Fibroblast of the conjunctiva (primary cell): Measurements from ENCODE around the gene PRKCA.
"Not testable (repeated sequence)": the region's sequence is repeated elsewhere in the genome, so short reads cannot be mapped to it uniquely, and the experiment has no call there.

Experiments
- DNase-seq: peaks from one replicate; pipeline ENCODE4 v3.0.0-alpha.2; 2010; ENCODE audit warnings: low read depth

Gene PRKCA

DNA sequence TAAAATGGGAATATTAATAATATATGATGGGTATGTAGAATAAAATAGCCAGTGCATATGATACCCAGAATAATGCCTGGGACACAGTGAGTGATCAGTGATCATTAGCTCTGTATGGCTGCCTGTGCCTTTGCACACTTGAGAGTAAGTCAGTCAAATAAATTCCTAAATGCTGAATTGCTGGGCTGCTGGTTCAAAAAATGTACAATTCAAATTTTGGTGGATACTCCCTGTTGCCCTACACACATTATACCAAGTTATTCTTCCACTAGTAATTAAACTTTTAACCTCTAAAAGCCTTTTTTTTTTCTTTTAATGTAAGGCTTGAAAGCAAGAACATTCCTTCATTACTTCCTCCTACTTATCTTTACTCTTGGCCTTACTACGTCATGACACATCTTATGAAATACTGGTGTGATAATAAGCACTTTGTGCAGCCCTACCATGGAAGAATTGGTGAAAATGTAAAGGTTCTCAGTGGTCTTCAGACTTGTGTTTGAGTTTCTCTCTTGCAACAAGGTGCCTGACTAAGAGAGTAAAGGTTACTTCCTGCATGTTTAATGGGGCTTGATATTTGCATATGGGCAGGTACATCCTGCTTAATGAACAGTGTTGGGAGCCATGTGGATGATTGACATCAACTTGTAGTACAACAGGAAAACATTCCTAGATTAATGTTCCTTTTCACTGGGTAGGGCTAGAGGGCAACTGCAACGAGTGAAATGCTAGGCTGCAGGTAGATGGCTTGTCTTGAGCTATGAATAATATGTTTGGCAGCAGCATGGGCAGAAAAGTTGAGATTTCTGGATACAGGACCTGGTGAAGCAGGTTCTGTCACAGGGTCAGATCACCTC is 84.3 kb downstream of the PRKCA start:
- DNase-seq, result no peak

DNA sequence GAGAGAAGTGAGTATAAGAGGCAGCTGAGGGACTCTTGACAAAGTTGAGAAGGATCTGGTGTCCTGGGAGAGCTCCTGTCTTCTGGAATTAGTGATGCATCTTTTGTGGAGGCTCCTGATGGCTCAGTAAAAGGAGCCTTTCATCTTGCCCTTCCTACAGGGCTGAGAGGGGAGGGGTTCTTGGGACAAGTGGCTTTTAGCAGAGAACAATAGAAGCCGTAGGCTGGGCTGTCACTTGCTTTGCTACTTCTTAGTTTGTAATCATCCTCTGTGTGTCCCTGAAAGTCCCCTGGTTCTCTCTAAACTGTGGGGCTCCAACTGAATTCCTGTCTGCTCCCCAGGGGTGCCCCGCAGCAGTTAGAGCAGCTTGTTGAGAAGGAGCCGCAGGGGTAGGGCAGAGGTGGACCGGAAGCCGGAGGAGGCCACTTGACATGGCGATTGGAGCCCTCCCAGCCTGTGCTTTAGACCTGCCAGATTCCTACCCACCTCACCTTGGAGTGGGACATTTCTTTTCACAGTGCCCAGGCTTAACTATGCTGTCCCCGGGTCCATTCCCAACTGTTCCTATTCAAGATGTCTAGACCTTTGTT is 85.1 kb downstream of the PRKCA start:
- DNase-seq, result no peak

DNA sequence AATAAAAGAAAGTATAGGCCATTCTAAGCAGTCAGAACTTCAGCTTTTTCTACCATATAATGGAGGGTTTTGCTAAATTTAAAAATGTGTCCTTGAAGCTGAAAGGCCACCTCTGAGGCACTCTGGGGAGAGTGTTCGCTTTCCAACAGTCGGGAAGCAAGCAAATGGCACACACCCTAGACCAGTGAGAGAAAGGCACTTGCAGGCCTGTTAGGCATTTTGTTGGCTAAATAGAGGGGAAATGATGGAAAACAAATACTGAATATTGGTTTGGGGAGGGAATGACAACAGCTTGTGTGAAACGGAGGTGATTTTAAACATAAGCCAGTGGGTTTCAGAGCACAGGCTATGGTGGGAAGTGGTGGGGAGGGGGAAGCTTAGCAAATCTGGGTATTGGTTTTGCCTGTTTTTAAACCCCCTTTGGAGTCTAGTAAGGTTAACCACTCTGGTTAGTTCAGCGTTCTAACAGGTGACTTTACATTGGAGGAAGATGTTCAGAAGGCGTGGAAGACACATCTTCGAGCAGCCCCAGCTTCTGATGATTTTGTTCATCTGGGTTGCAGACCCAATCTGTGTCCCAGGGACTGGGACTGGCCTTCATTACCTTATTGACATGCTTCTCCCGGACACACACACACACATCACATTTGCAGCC is 90.5 kb downstream of the PRKCA start:
- DNase-seq, result no peak

DNA sequence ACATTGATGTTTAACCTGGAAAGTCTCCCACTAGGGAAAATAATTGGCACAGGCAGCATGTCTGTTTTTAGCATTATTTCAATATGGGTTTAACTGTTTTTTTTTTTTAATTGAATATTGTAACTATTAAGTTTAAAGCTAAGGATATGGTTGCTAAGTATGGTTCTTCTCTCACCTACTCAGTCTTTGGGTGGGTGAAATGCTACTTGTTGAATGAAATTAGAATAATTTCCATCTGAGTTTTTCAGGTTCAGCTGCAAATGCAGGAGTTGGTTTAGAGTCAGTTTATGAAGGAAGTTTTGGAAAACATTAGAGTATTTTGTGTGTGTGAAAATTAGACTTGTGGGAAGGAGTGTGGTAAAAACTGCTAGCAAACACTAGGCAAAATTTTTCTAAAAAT is 93.5 kb downstream of the PRKCA start:
- no peak for DNase-seq

DNA sequence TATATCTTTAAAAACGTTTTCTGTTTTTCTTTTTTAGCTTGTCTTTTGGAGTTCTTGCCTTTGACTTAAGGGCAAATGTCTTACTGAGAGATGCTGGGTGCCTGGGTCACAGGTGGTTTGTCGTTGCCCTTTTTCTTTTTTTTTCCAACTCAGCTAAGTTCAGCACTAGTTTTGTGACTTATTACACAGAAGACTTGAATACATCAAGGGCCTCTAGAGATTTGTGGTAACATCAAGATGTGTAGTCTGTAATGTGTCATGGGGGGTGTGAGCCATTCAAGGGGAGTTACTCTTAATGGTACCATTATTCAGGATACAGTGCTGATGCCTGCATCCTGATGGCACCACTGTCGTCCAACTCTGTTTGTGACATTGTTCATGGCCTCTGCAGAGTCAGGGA is 95.1 kb downstream of the PRKCA start:
- DNase-seq, result no peak

DNA sequence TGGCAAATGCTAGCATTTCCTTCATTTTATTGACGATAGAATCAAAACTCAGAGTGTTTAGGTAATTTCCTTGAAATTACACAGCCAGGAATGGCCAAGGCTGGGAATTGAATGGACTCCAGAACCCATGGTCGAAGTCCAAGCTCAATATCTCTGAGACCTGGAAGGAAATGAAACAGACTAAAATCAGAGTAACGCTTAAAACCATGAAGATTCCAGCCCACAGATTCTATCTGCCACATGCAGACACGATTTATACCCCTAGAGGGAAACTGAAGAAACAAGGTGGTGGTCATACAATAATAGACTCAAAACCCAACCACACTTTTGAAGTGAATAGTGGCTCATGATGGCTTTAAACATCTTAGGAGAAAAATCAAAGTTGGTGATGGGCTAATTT is 95.6 kb downstream of the PRKCA start:
- no peak for DNase-seq

DNA sequence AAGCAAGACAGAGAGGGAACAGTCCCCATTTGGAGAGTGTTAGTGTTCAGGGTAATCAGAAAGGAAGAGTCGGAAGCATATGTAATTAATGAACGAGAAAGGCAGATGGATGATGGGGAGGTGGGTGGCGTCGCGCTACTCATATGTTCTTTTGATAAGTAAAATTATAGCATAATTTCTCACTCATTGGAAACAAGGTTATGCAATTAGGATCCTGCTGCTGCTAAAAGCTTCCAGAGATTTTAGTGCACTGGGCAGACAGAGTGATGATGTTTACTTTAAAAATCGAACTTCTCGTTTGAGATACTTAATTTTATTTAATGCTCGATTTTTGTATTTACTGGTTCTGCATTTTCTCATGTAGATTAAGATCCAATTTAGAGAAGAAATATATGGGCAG is 96.2 kb downstream of the PRKCA start:
- no peak for DNase-seq

DNA sequence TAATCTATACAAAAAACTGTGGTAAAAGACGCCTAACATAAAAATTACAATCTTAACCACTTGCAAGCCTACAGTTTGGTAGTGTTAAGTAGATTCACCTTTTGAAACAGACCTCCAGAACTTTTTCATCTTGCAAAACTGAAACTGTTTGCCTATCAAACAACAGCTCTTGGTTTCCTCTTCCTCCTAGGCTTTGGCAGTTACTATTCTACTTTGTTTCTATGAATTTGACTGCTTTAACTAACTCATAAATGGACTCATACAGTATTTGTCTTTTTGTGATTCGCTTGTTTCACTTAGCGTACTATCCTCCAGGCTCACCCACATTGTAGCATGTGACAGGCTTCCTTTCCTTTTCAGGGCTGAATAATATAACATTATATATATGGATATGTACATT is 97.0 kb downstream of the PRKCA start:
- DNase-seq, result no peak

DNA sequence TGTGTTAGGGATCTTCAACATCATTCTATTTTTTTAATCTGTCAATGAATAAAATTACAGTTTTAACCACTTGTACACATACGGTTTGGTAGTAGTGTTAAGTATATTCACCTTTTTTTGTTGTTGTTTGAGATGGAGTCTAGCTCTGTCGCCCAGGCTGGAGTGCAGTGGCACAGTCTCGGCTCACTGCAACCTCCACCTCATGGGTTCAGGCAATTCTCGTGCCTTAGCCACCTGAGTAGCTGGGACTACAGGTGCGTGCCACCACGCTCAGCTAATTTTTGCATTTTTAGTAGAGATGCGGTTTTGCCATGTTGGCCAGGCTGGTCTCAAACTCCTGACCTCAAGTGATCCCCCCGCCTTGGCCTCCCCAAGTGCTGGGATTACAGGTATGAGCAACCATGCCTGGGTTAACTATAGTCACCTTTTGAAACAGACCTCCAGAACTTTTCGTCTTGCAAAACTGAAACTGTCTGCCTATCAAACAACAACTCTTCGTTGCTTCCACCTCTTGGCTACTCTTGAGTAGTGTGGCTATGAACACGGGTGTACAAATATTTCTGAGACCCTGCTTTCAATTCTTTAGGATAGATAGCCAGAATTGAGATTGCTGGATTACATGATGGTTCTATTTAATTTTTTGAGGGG is 97.8 kb downstream of the PRKCA start:
- DNase-seq, result not testable (repeated sequence)

DNA sequence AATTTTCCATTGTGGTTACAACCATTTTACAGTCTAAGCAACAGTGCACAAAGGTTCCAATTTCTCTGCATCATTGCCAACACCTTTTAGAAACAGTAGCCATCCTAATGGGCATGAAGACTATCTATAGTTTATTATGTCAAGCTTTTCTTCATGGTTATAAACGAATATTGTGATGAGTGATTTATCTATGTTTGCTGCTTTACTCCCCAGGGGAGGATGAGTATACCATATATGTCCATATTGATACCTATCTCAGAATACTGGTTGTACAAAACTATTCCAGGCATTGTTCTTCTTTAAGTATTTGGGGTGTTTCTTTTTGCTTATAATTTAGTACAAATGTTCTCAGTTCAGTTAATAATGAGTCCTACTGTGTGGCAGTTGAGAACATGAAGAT is 98.3 kb downstream of the PRKCA start:
- no peak for DNase-seq

DNA sequence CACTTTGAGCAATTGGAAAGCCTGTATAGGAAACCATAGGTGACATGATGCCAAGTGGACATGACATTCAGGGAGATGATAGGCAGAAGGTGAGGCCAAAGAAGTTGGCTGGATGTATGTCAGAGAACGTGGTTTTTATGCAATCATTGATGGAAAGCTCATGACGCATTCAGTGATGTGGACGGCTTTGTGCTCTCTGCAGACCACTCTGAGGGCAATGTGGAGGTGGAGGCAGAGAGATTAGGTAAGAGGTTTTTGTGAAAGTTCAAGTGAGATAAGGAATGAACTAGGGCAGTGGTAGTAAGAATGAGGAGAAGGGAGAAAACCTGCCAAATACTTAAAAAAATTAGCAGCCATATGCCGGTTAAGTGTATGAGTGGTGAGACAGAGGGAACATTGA is 99.0 kb downstream of the PRKCA start:
- no peak for DNase-seq

DNA sequence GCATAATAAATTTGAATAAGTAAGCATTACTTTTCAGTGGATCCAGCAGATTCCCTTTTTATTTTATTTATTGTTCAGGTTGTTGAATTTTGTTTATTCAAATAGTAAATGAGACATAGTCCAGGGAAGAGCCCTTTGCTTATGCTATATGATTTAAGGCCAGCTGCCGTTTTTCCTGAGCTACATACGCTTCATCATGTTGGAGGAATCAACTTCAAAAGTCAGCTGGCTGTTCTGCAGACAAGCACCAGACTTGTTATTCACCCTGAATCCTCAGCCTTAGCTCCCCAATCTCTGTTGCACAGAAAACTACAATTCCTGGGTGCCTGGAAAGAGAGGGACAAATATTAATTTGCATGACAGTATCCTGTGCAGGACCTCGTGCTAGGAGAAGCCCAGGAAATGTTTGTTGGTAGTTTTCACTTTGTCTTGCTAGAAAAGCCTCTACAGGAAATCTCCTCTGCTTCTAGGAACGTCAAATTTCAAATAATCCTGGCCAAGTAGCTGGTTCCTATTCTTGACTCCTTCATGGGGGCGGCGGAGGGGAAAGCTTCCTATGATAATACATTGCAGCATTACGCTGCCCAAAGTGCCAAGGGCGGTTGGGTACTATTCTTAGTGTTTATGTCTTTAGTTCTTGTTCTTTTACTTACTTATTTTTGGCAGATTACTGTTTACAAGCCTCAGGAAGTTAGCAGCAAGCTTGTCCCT is 101.6 kb downstream of the PRKCA start:
- DNase-seq, result no peak

DNA sequence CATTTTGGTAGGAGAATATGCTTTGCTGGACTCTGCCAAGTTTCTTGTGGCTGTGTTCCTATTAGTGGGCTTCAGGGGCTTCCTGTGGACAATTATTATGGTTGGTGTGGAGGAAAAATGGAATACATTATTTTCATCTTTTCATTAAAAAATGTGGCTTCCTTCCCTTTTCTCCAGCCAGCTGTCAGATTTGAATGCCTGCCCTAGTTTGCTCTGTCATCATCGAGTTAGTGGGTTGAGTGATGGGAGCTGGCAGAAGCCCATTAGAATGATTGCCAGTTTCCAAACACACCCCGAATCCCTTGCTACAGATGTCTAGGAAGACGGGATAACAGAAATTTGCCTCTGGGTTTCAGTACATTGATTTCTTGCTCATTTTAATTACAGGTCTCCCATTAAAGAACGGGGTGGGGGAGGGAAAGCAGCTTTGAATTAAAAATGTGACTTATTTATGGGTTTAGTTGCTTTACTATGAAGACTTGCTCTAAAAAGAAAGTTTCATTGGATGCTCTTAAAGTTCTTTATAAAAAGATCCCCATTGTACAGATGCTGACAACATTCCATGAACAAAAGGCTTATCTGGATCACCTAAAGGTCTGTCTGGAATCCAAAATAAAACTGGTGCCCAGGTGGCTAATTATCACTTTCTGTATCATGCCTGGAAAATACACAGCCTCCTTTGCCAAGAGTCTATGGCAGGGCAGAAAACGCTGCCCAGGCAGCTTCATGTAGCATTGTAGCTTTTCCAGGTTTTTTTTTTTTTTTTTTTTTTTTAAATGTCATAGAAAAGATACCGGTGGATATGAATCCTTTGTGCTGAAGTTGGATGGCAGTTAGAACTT is 103.6 kb downstream of the PRKCA start:
- no peak for DNase-seq

DNA sequence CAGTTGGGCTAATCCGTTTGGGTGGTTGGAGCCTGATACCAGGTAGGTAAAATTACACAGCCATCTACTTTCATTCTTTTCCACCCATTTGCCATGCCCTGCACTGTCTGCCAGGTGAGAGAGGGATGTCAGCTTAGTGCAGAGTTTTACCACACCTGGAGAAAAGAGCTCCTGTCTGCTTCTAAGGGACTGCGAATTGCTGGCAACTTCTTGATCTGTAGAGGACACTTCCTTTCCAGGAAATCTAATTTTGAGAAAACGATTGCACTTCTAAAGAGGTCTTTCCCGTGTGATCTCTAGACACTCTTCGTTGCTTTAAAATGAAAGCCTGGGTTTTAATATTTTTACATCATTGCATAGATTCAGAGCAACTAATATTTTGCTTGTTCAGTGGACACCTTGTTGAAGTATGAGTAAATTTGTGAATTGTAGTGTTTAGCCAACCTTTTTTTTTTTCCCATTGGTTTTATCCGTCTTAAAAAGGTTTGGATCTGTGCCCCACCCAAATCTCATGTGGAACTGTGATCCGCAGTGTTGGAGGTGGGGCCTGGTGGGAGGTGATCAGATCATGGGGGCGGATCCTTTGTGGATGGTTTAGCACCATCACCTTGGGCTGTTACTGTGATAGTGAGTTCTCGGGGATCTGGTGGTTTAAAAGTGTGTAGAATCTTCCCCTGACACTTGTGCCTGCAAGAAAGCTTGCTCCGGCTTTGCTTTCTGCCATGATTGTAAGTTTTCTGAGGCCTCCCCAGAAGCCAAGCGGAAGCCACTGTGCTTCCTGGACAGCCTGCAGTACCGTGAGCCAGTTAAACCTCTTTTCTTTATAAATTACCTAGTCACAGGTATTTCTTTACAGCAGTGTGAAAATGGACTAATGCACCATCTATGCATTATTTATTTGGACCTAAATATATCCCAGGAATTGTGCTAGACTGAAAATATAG is 104.6 kb downstream of the PRKCA start:
- DNase-seq, result no peak

DNA sequence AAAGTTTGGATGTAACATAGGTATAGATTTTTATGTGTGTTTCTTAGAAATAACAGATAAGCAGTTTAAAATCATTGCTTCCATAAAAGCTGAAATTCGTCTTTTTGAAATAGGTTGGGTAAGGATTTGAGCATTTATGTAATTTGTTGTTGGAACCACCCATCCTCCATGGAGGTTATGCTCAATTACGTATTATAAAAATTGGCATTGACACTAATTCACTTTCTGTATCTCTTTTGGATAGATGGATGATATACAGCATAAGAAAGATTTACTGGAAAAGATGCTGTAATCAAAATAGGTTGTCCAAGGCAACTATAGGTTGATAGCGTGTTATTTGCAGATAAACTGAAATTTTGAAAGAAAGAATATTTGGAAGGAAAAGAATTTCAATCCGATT is 105.5 kb downstream of the PRKCA start:
- no peak for DNase-seq

DNA sequence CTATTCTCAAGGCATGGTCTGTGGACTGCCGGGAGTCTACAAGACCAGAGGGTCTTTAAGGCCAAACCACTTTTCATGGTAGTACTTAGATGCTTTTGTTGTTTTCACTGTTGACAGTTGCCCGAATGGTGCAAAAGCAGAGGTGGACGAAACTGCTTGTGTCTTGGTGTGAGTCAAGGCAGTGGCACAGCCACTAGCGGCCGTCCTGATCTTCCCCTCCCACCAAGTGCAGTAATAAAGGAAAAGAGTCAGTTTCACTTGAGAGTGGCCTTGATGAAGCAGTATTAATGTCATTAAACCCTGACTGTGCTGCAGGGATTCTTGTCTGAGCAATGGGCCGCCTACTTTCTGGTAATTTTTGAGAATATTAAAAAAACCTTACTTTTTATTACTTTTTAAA is 109.1 kb downstream of the PRKCA start:
- no peak for DNase-seq

DNA sequence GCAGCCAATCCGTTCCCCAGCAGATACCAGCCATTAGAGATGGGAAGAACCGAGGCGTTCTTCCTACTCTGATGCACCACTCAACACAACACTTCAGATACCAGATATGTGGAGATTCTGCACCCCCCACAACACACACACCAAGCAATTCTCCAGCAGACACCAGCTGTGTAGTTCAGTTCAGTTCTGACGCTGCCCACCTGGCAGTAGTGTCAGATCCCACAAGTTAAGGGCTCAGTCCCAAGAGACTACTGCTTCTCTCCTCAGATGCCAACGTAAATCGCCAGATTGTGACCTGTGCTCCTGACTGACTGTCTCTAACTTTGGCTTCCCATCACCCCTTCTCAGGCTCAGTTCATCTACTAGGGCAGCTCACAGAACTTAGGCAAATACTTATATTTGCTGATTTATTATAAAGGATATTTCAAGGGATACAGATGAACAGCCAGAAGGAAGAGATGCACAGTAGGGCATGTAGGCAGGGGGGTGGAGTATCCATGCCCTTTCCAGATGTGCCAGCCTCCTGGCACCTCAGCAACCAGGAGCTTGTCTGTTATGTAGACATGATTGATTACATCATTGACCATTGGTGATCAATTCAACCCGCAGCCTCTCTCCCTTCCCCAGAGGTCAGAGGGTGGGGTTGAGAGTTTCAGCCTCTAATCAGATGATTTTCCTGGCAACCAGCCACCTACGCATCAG is 110.6 kb downstream of the PRKCA start:
- no peak for DNase-seq

DNA sequence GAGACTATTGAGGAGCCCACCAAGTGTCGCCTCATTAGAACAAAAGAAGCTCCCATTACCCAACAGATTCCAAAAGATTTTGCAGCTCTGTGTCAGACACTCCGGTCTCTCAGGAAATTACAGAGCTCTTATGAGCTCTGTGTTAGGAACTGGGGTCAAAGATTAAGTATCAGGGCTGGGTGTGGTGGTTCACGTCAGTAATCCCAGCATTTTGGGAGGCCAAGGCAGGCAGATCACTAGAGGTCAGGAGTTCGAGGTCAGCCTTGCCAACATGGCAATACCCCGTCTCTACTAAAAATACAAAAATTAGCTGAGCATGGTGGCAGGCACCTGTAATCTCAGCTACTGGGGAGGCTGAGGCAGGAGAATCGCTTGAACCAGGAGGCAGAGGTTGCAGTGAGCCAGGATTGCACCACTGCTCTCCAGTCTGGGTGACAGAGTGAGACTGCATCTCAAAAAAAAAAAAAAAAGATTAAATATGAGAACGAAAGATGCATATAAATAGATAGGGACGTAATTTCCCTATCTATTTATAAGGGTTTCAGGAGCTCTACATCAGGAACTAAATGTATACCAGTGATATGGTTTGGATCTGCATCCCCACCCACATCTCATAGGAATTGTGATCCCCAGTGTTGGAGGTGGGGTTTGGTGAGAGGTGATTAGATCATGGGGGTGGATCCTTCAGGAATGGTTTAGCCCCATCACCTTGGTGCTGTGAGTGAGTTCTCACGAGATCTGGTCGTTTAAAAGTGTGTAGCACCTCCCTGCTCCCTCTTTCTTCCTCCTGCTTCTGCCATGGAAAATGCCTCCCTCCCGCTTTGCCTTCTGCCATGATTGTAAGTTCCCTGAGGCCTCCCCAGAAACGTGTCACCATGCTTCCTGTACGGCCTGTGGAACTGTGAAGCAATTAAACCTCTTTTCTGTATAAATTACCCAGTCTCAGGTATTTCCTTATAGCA is 111.4 kb downstream of the PRKCA start:
- DNase-seq, result no peak
